Mesendoderm (in vitro differentiated cells): ENCODE data around the gene WFDC10B.
"Not testable (repeated sequence)": the region's sequence is repeated elsewhere in the genome, so short reads cannot be mapped to it uniquely, and the experiment has no call there.

Experiments
- DNase-seq: peaks from one replicate; pipeline ENCODE4 v3.0.0; 2013
- H2AK5ac ChIP-seq: 2 replicates; pipeline ENCODE4 v1.6.1; 2013; ENCODE audit warnings: low read length, inconsistent platforms
- H2BK120ac ChIP-seq: 2 replicates; pipeline ENCODE4 v1.6.1; 2013; ENCODE audit warnings: low read depth, mild to moderate bottlenecking, low read length, moderate library complexity, mixed read lengths
- H2BK15ac ChIP-seq: replicated peaks from 2 replicates; pipeline ENCODE4 v1.6.1; 2013; ENCODE audit warnings: low read depth, mild to moderate bottlenecking, moderate library complexity
- H2BK5ac ChIP-seq: 2 replicates; pipeline ENCODE4 v1.6.1; 2013; ENCODE audit warnings: low read length, inconsistent platforms
- H3K18ac ChIP-seq: 2 replicates; pipeline ENCODE4 v1.6.1; 2013; ENCODE audit warnings: mild to moderate bottlenecking, low read length, mixed read lengths
- H3K23ac ChIP-seq: one replicate; pipeline ENCODE4 v1.6.1; 2013; ENCODE audit warnings: low read length
- H3K27ac ChIP-seq: 2 replicates; pipeline ENCODE4 v1.5.1; 2013; ENCODE audit warnings: low read depth, mild to moderate bottlenecking, inconsistent platforms, low read length, moderate library complexity
- H3K27me3 ChIP-seq: 2 replicates; pipeline ENCODE4 v1.6.1; 2013; ENCODE audit warnings: low read length, control low read depth, mild to moderate bottlenecking, inconsistent platforms; ENCODE audit not compliant: insufficient read depth, poor library complexity
- H3K36me3 ChIP-seq: 2 replicates; pipeline ENCODE4 v1.6.1; 2013; ENCODE audit warnings: low read length, inconsistent platforms; ENCODE audit not compliant: control insufficient read depth, insufficient read depth
- H3K4ac ChIP-seq: one replicate; pipeline ENCODE4 v1.6.1; 2013; ENCODE audit warnings: low read depth, mild to moderate bottlenecking, low read length, moderate library complexity
- H3K4me1 ChIP-seq: 2 replicates; pipeline ENCODE4 v1.6.1; 2013; ENCODE audit warnings: low read depth, low read length, inconsistent platforms; ENCODE audit not compliant: control insufficient read depth
- H3K4me2 ChIP-seq: 2 replicates; pipeline ENCODE4 v1.6.1; 2013; ENCODE audit warnings: low read length
- H3K4me3 ChIP-seq: 2 replicates; pipeline ENCODE4 v1.5.1; 2013; ENCODE audit warnings: mild to moderate bottlenecking, low read length
- H3K56ac ChIP-seq: one replicate; pipeline ENCODE4 v1.6.1; 2013; ENCODE audit warnings: low read length
- H3K79me1 ChIP-seq: 2 replicates; pipeline ENCODE4 v1.6.1; 2013; ENCODE audit warnings: low read length, inconsistent platforms
- H3K79me2 ChIP-seq: 2 replicates; pipeline ENCODE4 v1.6.1; 2013; ENCODE audit warnings: mild to moderate bottlenecking, low read length; ENCODE audit not compliant: control insufficient read depth, insufficient read depth
- H3K9ac ChIP-seq: 2 replicates; pipeline ENCODE4 v1.6.1; 2013; ENCODE audit warnings: low read length, inconsistent platforms
- H4K5ac ChIP-seq: one replicate; pipeline ENCODE4 v1.6.1; 2013; ENCODE audit warnings: low read length
- H4K8ac ChIP-seq: one replicate; pipeline ENCODE4 v1.6.1; 2013; ENCODE audit warnings: low read depth, mild to moderate bottlenecking, control low read depth, low read length, moderate library complexity
- WGBS: extraction: QIAGEN DNeasy Blood & Tissue Kit; methylation state at CpG from one replicate; pipeline ENCODE4 v1.1.7; 2013; ENCODE audit warnings: low lambda C conversion rate, missing lambda C conversion rate; ENCODE audit not compliant: insufficient coverage; ENCODE audit errors: extremely low coverage; 5-methylcytosine and 5-hydroxymethylcytosine counted together

Gene WFDC10B

DNA sequence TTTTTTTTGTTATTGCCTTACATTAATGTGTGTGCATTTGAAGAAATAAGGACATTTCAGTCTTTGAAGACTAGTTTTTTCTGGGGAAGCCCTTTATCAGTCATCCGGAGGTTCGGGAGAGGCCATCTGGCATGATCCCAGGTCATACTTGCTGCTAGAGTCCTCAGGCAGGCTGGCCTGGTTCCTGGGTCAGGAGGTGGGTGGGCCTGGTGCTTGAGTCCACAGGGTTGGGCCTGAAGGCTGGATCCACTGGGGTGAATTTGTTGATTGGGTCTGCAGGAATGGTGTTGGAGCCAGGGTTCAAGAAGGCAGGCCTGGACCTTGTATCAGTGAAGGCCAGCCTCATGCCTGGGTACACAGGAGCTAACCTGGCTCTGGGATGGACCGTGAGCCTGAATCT, 57.9 kb downstream of the WFDC10B start:
- Histone ChIP-seq H3K4me3 (no peak overlapping the region), H2BK15ac (no peak overlapping the region)

DNA sequence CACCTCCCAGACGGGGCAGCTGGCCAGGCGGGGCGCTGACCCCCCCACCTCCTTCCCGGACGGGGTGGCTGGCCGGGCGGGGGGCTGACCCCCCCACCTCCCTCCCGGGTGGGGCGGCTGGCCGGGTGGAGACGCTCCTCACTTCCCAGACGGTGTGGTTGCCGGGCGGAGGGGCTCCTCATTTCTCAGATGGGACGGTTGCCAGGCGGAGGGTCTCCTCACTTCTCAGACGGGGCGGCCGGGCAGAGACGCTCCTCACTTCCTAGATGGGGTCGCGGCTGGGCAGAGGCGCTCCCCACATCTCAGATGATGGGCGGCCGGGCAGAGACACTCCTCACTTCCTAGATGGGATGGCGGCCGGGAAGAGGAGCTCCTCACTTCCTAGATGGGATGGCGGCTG, 59.0 kb downstream of the WFDC10B start:
- H2AK5ac ChIP-seq, H3K27me3 ChIP-seq, H4K8ac ChIP-seq, H3K4ac ChIP-seq, H4K5ac ChIP-seq, H3K9ac ChIP-seq, H3K36me3 ChIP-seq, H3K4me2 ChIP-seq, H3K18ac ChIP-seq, H3K27ac ChIP-seq, H3K23ac ChIP-seq, H3K4me3 ChIP-seq, H2BK120ac ChIP-seq, DNase-seq, H3K4me1 ChIP-seq, H3K79me2 ChIP-seq, H3K56ac ChIP-seq, H2BK15ac ChIP-seq, H2BK5ac ChIP-seq, H3K79me1 ChIP-seq: not testable (repeated sequence)
- WGBS, result no CpG with 5 or more reads among the region's 28 CpGs

More for the DNA sequence above, 57.9 kb downstream of the WFDC10B start:
- H3K56ac ChIP-seq, result no peak overlapping the region
- no peak overlapping the region for H3K4ac ChIP-seq
- H3K27ac ChIP-seq, result no peak overlapping the region
- H2BK5ac ChIP-seq, result no peak overlapping the region
- H2BK120ac ChIP-seq, result no peak overlapping the region
- no peaks in the 10 kb centered on the region for H3K36me3 ChIP-seq
- H3K18ac ChIP-seq, result no peak overlapping the region
- no peaks in the 10 kb centered on the region for H3K79me1 ChIP-seq
- no peak overlapping the region for H3K4me2 ChIP-seq
- H3K4me1 ChIP-seq, result no peaks in the 10 kb centered on the region
- no peak for DNase-seq
- WGBS, result no CpG with 5 or more reads among the region's 3 CpGs
- no peak overlapping the region for H3K9ac ChIP-seq
- H2AK5ac ChIP-seq, result no peak overlapping the region
- H3K23ac ChIP-seq, result no peak overlapping the region
- no peak overlapping the region for H4K5ac ChIP-seq
- H3K79me2 ChIP-seq, result no peaks in the 10 kb centered on the region
- no peak overlapping the region for H4K8ac ChIP-seq
- H3K27me3 ChIP-seq, result no peaks in the 10 kb centered on the region

DNA sequence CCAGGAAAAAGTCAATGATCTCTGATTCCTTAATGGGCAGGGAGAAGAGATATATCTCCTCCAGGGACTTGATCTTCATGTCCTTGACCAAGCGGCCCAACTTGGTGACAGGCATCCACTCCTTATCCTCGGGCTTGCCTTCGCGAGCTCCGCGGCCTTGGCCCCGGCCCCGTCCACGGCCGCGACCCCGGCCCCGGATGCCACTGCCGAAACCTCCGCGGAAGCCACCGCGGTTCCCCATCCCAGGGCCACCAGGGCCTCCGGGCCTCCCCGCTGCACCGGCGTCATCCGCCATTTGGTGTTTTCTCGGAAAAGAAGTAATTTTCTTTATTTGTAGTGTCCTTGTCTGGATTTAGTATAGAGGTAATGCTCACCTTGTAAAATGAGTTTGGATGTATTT, 63.7 kb downstream of the WFDC10B start:
- no CpG with 5 or more reads among the region's 24 CpGs for WGBS
- not testable (repeated sequence) for H3K9ac ChIP-seq, H3K27ac ChIP-seq

DNA sequence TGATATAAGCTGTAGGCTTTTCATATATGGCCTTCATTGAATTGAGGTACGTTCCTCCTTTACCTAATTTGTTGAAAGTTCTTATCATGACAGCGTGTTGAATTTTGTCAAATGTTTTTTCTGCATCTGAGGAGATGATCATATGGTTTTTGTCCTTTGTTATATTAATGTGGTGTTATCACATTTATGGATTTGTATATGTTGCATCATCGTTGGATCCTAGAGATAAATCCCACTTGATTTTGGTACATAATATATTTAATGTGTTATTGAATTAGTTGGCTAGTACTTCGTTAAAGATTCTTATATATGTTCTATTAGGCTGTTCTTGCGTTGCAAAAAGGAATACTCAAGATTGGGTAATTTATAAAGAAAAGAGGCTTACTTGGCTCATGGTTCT, 65.1 kb downstream of the WFDC10B start:
- Histone ChIP-seq H3K56ac (no peak overlapping the region), H4K5ac (no peak overlapping the region), H3K79me1 (no peaks in the 10 kb centered on the region), H3K27ac (no peak overlapping the region), H3K9ac (no peak overlapping the region), H2AK5ac (no peak overlapping the region), H3K23ac (no peak overlapping the region), H3K36me3 (no peaks in the 10 kb centered on the region), H2BK15ac (no peak overlapping the region), H3K27me3 (no peaks in the 10 kb centered on the region), H2BK5ac (no peak overlapping the region), H2BK120ac (no peak overlapping the region), H3K4me3 (no peak overlapping the region), H3K79me2 (no peaks in the 10 kb centered on the region), H4K8ac (no peak overlapping the region), H3K4me1 (no peaks in the 10 kb centered on the region), H3K4me2 (no peak overlapping the region), H3K18ac (no peak overlapping the region), H3K4ac (no peak overlapping the region)
- 100% methylated on average over 1 of the region's 5 CpGs for WGBS
- DNase-seq, result no peak

More for the DNA sequence above, 63.7 kb downstream of the WFDC10B start:
- H4K5ac ChIP-seq, H3K4me1 ChIP-seq, H3K4ac ChIP-seq, H3K4me3 ChIP-seq, H3K27me3 ChIP-seq, H2BK5ac ChIP-seq, H3K79me2 ChIP-seq, H2BK120ac ChIP-seq, H2BK15ac ChIP-seq, H2AK5ac ChIP-seq, H3K18ac ChIP-seq, DNase-seq, H3K4me2 ChIP-seq, H4K8ac ChIP-seq, H3K36me3 ChIP-seq, H3K23ac ChIP-seq, H3K79me1 ChIP-seq, H3K56ac ChIP-seq: not testable (repeated sequence)

DNA sequence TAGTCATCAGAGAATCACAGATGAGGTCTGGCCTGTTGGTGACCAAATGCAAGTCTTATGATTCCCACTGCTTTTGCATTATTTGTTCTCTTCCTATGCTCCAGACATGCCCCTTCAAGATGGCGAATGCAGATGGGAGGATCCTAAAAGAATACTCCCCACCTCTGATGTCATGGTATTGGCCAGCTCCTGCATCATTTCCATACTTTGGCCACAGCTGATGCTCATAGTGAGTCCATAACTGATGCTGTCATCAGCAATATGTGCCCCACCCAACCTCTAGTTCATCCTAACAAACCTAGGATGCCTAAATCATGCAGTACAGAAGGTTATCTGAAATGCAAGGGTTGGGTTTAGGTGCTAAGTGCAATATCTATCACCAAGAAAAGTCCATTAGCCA, 68.3 kb downstream of the WFDC10B start:
- WGBS, result no CpG with 5 or more reads among the region's 1 CpG
- no peak overlapping the region for H2BK5ac ChIP-seq
- no peak overlapping the region for H3K9ac ChIP-seq
- DNase-seq, result no peak
- H2BK120ac ChIP-seq, result no peak overlapping the region
- H2BK15ac ChIP-seq, result no peak overlapping the region
- no peak overlapping the region for H4K5ac ChIP-seq
- no peak overlapping the region for H3K23ac ChIP-seq
- no peaks in the 10 kb centered on the region for H3K79me2 ChIP-seq
- H3K18ac ChIP-seq, result no peak overlapping the region
- H3K4ac ChIP-seq, result no peak overlapping the region
- no peak overlapping the region for H3K56ac ChIP-seq
- H3K4me1 ChIP-seq, result no peaks in the 10 kb centered on the region
- H3K4me3 ChIP-seq, result no peak overlapping the region
- H3K27me3 ChIP-seq, result no peaks in the 10 kb centered on the region
- no peaks in the 10 kb centered on the region for H3K36me3 ChIP-seq
- no peak overlapping the region for H3K4me2 ChIP-seq
- H3K79me1 ChIP-seq, result no peaks in the 10 kb centered on the region
- no peak overlapping the region for H3K27ac ChIP-seq
- H4K8ac ChIP-seq, result no peak overlapping the region
- no peak overlapping the region for H2AK5ac ChIP-seq
